ENCODE measurements around the gene MFNG.

MFNG gene

DNA sequence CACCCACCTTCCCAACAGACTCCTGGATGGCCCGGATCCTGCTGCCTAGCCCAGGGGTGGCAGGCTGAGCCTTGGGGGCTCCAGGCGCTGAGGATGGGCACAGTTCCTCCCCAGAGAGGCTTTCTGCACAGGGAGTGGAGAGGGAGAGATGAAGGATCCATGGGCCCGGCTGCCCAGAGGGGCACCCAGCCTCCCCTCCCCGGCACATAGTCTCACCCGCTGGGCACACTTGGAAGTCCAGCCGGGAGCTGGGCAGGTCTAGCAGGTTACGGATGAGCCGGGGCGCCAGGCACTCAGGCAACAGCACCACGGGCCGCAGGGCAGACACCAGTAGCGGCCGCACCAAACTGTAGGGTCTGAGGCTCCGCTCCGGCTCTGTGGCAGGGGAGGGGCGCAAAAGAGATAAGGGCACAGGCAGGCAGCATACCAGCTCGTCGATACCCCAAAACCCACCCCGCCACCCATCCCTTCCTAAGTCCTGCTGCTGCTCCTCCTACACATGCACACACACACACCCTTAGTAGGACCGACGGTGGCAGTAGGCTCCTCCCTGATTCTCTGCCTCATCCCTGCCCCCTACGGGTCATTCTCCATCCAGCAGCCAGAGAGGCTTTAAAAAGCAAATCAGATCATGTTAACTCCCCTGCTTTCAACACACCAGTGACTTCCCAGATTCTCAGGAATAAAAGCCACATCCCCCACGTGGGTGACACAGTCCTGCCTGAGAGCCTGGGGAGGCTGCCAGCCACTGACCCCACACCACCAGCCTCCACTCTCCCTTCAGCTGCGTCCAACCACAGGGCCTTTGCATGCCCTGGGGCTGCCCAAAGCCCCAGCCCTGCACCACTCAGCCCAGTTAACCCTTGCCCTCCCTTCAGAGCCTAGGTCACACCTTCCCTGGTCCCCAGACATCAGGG, 6.5 kb upstream of the MFNG start:
- peak; percentile 47 for DNase-seq (ENCODE audit: low read depth)

DNA sequence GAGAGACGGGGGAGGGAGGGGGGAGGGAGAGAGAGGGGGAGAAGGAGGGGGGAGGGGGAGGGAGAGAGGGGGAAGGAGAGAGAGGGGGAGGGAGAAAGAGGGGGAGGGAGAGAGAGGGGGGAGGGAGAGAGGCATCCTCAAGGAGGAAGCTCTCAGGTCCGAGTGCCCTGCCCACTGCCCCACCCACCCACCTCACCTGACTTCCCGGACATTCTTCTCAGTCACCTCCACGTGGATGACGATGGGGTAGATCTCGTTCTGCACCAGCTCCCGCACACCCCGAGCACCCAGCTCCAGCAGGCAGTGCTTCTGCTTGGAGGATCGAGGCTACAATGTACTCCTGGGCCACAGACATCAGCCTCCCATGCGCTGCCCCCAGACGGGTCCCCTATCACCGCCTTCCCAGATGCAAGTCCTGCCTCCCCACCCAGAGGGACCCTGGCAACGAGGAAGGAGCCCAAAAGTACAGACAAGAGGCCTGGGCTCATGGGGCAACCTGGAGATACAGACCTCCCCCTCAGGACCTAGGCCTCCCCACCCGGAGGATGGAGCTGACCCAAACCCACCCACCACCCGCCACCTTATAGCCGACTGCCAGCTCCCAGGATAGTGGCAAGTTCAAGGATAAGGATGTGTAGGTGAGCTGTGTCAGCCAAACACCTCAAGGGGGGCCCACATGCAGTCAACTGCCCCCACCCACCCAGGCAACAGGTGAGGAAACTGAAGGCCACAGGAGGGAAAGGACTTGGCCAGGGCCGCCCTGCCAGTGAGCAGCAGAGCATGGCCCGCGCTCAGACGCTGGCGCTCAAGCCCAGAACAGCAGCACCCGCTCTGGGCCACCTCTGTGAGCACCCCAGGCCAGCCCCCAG, 5.6 kb upstream of the MFNG start:
- no peak for DNase-seq (ENCODE audit: low read depth)

DNA sequence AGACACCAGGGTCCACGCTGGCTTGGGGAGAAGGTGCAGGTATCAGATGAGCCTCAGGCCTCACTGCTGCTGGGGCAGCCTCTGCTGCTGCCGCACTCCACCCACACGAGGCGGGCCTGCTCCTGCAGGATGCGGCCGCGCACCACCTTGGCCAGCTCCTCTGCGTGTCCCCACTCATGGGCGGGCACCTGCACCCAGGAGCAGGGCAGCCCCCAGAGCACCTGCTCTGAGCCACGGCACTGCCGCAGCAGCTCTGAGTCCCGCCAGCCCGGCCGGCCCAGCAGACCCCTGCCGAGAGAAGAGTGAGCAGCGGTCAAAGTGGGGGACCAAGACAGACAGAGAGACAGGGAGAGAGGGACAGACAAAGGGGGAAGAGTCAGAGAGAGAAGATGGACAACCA, 4.9 kb upstream of the MFNG start:
- DNase-seq (ENCODE audit: low read depth) = no peak

DNA sequence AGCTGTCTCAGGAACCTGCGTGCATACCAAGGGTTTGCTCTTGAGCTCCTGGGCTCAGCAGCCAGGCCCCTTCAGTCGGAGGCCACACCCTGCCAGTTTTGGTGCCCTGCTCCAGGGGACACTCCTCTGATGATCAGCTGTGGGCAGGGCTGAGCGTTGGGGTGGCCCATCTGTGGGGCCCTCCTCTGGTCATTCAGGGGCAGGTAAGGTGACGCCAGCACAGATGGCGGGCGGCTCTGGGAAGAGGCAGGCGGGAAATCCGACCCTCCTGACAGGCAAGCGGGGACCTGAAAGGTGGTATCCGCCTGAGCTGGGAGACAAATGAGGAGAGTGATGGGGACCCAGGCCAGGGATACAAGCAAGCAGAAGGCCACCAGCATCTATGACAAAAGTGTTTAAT, 3.8 kb upstream of the MFNG start:
- no peak for DNase-seq (ENCODE audit: low read depth)

DNA sequence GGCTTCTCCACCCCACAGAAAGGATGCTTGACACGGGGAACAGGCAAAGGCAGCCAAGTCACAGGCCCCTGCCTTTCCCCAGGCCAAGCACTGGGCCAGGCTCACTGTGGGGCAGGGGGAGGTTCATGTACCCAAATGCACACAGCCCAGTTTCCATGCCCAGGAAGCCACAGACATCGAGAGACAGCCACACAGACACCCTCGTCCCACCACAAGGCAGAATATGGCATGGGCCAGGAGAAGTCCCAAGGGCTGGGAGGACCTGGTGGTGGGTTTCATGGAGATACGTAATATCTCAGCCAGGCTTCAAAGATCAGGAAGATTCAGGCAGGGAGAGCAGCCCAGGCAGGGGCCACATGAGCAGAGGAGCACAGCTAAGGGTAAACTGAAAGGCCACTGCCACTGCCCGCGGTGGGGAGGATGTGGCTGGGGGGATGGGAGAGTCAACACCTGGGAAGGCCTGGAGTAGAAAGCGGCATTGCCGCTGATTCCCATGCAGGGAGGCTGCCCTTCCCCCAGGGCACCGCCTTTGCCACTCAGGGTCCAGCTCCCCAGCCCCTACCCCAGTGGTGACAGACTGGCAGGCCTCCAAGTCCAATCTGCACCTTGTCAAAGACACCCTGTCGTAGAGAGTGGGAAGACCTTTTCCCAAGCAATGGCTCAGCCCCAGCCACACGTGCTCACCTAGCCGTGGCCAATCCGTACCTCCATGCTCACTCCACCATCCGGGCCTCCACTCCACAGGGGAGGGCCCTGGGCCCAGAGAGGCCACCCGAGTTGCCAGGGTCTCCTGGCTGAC, 2.4 kb upstream of the MFNG start:
- no peak for DNase-seq (ENCODE audit: low read depth)

DNA sequence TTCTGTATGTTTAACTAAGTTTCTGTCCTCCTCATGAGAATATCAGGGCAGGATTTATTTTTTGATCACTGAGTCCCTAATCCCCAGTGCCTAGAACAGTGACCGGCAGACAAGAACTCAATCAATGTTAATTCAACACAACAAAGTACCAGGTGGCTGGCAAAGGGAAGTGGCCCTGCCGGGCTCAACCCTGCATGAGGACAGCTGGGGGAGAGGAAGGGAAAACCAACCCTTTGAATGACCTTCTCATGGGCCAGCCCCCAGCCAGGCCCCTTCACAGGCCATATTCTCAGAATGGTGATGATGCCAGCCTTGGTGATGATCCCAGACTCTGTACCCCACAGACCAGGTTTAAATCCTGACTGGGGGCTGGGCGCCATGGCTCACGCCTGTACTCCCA, 1.4 kb upstream of the MFNG start:
- no peak for DNase-seq (ENCODE audit: low read depth)

DNA sequence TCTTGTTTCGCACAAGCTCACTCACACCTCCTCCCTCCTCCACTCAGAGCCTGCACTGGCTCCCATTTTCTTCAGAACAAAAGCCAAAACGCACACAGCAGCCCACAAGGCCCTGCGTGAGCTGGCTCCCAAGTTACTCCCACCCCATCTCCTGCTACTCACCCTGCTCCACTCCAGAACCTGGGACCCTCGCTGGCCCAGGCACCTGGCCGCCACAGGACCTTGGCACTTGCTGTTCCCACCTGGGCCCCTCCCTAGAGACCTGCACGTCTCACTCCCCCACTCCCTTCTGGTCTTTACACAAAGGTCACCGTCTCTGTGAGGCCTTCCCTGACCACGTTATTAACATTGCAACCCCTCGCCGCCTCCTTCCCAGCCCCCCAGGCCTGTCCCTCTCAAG, 945 bp upstream of the MFNG start:
- DNase-seq (ENCODE audit: low read depth) = no peak

DNA sequence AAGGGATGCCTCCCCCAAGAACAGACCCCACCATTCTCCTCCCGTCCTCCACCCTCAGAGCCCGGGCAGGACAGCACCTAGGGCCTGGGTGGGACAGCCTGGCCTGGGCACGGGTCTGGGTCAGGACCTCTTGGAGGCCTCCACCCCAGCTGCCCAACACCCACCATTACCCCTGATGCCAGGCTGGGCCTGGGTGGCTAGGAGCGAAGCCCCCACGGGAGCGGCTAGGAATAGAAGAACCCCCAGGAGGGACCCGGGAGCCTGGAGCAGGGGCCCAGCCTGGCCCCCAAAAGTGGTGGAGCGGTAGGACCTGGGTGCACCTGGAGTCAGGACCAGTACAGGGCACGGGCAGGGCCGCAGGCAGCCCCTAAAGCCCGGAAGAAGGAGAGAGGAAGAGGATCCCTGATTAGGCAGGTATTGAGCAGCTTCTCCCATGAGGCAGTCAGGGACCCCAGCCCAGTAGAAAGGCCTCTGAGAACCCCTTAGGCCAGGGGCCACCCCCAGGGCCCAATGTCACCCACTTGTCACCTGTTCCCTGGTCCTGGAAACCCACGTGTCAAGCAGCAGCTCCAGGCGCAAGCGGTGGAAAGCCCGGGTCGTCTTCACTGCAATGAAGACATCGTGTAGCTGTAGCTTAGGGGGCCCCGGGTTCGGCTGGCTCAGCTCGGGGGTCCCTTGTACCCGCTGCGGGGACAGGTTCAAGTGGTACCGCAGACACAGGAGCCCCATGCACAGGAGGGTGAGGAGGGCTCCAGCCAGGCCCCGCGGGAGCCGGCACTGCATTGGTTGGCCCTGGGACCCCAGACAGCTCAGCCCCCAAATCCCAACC, 575 bp downstream of the MFNG start:
- DNase-seq (ENCODE audit: low read depth) = no peak

DNA sequence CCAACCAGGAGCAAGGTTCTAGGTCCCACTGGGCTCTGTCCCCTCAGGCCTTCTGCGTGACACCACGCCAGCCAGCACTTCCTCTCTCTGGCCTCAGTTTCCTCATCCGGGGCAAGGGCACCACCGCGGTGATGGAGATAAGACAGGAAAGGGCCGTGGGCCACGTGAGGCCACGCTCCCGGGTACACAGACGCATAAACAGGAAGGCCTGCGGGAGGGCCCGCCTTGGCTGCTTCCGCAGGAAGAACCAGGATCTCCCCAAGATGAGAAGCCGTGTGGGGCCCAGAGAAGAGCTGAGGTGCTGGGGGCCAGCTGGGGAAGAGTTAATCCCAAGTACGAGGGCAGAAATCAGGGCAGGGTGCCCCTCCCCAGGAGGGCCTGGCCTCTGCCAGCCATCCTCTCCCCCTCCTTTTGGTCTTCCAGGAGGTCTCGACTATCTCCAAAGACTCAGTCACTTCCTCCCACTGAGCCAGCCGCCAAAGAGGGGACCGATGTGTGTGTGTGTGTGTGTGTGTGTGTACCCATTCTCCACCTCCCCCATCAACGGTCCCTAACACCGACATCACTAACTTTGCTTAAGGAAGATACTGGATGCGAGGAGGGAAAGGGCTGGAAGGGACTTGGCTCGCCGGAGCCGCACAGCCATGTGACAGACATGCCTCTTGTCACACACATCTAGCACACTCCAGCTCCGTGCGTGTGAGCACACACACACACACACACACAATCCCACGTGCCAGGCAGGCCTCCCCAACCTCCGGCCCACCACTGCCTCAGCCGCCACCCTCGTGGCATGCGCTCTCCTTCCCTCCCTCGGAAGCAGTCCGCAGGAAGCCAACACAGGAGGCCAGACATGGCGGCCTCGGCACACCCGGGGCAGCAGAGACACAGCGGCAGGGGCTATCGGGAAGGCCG, 1.4 kb downstream of the MFNG start:
- peak; percentile 60 for DNase-seq (ENCODE audit: low read depth)

DNA sequence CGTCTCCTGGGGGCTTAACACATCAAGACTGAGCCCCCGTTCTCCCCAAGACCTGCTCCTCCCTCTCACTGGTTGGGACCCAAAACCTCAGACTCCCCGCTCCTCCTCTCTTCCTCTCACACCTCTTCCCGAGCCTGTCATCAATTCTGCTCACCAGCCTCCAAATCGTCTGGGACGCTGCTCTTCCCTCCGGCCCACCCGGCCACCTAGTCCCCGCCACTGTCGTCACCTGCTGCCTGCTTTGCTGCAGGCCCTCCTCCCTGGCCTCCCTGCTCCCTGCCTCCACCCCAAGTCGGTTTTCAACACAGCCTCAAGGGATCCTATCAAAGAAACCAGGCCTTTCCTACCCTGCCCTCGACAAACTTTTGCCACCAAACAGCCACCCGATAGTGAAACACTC, 3.1 kb downstream of the MFNG start:
- DNase-seq (ENCODE audit: low read depth) = no peak

DNA sequence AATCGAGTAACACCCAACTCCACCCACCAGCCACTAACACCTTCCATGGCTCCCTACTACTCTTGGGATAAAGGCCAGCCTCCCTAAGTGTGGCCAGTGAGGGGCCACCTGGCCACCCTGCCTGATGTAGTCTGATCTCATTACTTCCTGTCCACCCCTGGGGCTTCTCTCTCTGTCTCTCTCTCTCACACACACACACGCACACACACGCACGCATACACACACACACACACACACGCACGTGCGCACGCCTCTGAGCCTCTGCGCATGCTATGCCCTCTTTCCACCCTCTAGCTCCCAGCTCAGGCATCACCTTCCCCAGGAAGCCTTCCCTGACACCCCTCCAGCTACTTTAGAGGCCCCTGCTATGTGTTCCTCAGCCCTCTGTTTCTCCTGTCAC, 3.9 kb downstream of the MFNG start:
- DNase-seq (ENCODE audit: low read depth) = no peak

DNA sequence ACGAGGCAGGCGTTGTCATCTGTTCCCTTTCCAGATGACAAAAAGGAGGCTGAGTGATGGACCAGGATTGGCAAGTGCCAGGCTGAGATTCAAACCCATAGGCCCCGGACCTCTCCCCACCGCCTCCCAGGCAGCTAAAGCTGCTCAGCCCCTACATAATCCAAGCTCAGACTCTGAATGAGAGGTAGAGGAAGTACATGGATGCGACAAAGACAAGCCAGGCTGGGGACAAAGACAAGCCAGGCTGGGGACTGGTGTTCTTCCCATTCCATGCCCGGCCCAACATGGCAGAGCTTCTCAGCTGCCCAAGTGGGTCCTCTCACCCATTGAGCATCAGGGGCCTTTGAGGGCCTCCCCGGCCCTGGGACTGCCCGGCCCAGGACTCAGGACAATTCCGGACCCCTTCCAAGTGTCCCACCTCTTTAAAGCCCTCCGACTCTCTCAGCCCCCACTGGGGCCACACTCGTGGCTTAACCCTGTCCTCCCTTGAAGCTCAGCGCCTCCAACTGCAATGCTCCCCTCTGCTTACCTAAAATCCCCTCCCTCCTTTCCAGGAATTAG, 4.8 kb downstream of the MFNG start:
- DNase-seq (ENCODE audit: low read depth) = no peak

DNA sequence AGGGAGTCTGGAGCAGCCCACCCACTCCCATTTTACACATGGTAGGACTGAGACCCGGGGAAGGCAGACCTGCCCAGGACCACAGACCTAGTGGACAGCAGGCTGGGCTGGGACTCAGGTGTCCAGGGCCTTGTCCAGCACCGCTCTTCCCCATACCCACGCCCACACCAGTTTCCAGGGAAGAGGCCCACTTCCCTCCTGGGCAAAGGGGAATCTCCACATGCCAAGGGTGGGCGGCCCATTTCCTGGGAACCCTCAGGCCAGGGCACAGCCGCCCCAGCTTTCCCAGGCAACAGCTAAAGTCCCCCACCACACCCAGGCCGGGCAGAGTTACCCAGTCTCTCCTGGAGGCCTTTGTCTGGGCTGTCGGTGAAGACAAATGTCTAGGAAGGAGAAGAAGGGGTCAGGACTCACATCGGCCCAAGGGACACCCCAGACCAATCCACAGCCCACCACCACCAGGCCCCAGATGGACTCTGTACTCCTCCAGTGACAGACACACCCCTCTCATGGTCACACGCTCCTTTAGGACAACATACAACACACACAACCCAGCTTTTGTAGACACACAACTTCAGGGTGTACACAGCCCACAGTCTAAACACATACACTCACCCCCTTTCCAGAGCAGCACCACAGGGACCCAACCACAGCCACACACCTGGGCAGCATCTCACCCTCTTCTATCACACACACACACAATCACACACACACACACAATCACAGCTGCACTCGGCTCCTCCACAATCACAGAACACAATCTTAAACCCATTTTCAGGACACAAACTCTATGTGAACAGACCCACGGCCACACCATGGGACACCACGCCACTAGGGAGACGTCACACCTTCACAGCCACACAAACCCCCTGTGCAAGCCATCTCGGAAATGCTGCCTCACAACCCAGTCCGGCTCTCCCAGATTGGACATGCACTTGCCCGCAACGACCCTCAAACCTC, 5.5 kb downstream of the MFNG start:
- DNase-seq (ENCODE audit: low read depth) = no peak

DNA sequence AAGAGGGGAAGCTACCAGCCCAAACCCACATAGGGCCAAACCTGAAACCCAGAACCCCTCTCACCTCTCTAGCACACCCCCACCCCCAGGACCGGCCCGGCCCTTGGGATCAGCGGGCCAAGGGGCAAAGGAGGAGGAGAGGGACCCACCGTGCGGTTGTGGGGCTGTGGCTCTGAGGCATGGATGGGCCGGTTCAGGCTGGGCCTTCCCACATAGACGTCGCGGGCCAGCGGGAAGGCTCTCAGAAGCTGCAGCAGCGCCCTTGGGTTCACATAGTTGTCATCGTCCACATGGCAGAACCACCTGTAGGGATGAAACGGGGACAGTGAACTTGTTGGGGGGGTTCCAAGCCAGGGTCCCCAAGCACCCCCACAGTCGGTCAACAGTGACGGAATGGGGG, 7.0 kb downstream of the MFNG start:
- no peak for DNase-seq (ENCODE audit: low read depth)

DNA sequence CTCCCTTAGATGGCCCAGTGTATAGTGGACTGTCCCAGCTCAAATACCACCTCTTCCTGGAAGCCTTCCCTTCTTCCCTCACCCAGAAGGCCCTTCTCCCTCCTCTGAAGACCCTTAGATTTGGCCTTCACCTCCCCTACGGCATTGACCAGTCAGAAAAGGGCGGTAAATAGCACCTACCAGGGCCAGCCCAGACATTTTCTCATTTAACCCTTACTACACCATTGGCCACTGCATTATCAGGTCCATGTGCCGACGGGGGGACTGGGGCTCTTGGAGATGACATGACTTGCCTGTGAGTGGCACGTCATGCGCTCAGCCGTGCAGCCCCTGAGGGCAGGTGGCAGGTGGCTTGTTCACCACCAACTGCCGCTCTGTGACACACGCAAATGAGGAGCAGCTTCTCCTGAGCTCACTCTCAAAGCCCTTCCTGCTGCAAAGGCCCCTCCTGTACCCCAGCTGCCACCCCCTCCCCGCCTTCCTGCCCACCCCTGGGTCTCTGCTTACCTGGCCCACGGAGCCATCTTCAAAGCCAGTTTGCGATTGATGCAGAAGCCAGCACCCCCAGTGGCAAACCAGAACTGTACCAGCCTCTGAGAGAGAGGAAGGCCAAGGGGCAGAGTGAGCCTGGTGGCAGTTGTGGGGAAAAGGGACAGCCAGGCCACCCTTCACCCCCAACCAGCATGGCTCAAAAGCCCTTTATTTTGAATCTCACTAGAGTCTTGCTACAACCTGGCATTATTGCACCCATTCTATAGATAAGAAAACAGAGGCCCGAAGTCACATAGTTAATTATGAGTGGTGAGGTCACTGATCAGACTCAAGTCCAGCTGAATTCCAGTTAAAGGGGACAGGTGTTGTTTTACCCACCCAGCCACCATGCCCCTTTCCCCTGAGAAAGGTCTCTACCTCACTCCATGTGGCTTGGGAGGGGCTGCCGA, 9.5 kb downstream of the MFNG start:
- DNase-seq (ENCODE audit: low read depth) = no peak

DNA sequence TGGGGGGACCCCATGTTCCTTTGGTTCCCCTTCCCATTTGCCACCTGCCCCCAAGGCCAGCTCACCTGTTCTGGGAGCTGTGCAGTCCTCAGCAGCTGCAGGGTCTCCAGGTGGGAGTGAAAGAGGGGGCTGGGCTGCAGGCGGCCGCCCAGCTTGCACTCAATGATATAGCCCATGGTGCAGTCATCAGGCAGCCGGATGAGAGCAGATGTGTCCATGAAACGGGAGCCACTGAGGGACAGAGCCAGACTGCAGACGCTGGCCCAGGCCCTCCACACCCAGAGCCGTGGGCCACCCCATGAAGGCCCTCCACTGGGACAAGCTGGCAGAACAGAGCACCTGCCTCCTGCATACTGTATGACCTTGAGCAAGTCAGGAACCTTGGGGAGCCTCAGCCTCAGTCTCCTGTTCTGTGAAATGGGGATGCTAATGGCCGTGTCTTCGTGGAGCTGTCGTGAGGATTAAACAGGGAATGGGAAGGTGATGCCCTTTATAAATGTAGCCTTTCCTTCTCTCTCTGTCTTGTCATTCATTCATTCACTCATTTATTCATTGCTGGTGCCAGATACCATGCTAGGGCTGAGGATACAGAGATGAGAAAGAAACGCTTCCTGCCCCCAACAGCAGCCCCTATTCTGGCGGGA, 11.6 kb downstream of the MFNG start:
- no peak for DNase-seq (ENCODE audit: low read depth)

DNA sequence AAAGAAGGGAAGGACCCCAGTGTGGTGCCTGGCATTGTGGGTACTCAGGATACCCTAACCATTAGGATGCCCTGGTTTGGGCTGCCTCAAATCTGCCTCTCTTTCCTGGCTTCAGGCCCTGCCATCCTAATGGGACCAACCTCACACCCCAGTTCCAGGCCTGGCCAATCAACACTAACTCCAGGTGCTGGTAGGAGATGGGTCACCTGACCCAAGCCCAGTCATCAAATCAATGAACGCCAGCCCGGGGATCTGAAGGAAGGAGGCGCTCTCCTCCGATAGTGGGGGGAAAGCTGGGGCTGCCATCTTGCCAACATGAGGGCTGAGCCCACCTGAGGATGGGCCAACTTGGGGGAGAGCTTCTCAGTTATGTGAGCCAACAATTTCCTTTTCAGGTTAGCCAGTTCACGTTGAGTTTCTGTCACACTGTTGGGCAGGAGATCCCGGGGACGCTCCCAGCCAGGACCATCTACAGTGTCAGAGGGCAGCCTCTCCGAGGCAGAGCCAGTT, 12.7 kb downstream of the MFNG start:
- DNase-seq (ENCODE audit: low read depth) = no peak
